Measurements from ENCODE around the gene LSM7. TPM values are rescaled to one million over a fixed set of nuclear protein-coding genes. Genes with fewer than 3 reads are reported as not detected.
A peak's percentile ranks its signal among the peaks of the same experiment; 100 is the strongest.

LSM7 gene
- total RNA-seq, 1 donor from 2014 or later = 183 TPM

- Histone ChIP-seq H3K79me2 (ENCODE audit: low read depth) (no peaks in the 10 kb centered on the region), H3K27ac (no peak within 1 kb of the TSS), H4K20me1 (ENCODE audit: low read depth) (no peaks in the 10 kb centered on the region), H3K4me3 (peak within 1 kb of the TSS; percentile 45), H3F3A (ENCODE audit: low read depth) (peaks cover 4% of the 10 kb centered on the region), H2AFZ (replicated peaks) (peak within 1 kb of the TSS; percentile 42), H3K9ac (no peak within 1 kb of the TSS), H3K27me3 (peaks cover 65% of the 10 kb centered on the region), H3K4me2 (peak within 1 kb of the TSS; percentile 78), H3K36me3 (no peaks in the 10 kb centered on the region), H3K4me1 (no peaks in the 10 kb centered on the region), H3K9me3 (ENCODE audit: low read depth) (no peaks in the 10 kb centered on the region)
- peak; percentile 60 for DNase-seq (ENCODE audit: low spot score)
- H3K27me3 Mint-ChIP-seq (ENCODE audit: insufficient read depth, low read depth) = peaks cover 12% of the 10 kb centered on the region
- peak within 1 kb of the TSS; percentile 79 for H3K27ac Mint-ChIP-seq
- H3K36me3 Mint-ChIP-seq = no peaks in the 10 kb centered on the region
- TF ChIP-seq, protein P1, sequence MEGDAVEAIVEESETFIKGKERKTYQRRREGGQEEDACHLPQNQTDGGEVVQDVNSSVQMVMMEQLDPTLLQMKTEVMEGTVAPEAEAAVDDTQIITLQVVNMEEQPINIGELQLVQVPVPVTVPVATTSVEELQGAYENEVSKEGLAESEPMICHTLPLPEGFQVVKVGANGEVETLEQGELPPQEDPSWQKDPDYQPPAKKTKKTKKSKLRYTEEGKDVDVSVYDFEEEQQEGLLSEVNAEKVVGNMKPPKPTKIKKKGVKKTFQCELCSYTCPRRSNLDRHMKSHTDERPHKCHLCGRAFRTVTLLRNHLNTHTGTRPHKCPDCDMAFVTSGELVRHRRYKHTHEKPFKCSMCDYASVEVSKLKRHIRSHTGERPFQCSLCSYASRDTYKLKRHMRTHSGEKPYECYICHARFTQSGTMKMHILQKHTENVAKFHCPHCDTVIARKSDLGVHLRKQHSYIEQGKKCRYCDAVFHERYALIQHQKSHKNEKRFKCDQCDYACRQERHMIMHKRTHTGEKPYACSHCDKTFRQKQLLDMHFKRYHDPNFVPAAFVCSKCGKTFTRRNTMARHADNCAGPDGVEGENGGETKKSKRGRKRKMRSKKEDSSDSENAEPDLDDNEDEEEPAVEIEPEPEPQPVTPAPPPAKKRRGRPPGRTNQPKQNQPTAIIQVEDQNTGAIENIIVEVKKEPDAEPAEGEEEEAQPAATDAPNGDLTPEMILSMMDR (IDR thresholded peaks at IDR 0.05) = no peak
- no peak for TF ChIP-seq EZH2phosphoT487 (IDR thresholded peaks at IDR 0.05)
- no peak for TF ChIP-seq EZH2 (IDR thresholded peaks at IDR 0.05)
- peaks cover 2% of the 10 kb centered on the region for H3K9me3 Mint-ChIP-seq
- H3K4me3 Mint-ChIP-seq = peak within 1 kb of the TSS; percentile 81
- peaks cover 20% of the 10 kb centered on the region for H3K4me1 Mint-ChIP-seq
Measured at GRCh38 chr19:2308114-2308556, 20.3 kb downstream of the LSM7 start, which contains the start of gene LINGO3. LINGO3 (minus strand) TSS chr19:2308154; CDS start chr19:2291776, 16,378 bp downstream.

DNA sequence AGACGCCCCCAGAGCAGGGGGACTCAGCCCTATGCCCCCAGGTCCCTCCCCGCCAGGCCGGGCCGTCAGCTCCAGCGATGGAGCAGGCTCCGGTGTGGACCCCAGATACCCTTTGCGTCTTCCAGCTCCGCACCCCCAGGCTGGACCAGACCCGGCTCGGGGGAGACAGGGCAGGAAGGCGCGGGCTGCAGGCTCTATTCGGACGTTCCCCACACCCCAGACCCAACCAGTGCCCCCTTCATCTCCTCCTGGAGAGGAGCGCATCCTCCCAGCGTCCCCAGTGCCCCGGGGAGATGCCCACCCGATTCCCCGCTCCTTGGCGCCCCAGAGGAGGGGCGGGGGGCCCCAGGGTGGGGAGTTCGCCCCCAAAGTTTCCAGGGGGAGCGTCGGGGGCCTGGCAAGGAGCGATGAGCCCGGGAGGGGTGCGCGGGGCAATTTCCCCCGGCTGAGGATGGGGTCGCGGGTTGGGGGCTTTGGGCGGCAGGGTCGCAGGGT, 20.8 kb downstream of the LSM7 start:
- no peaks in the 10 kb centered on the region for H3K79me2 ChIP-seq (ENCODE audit: low read depth)
- H3K4me1 ChIP-seq = peaks cover 6% of the 10 kb centered on the region
- no peaks in the 10 kb centered on the region for H4K20me1 ChIP-seq (ENCODE audit: low read depth)
- H3K4me2 ChIP-seq = peak overlapping the region; percentile 74
- H3K9ac ChIP-seq = no peak overlapping the region
- peaks cover 4% of the 10 kb centered on the region for H3F3A ChIP-seq (ENCODE audit: low read depth)
- H3K27ac Mint-ChIP-seq = no peak overlapping the region
- no peak for TF ChIP-seq EZH2 (IDR thresholded peaks at IDR 0.05)
- peak; percentile 32 for TF ChIP-seq EZH2phosphoT487 (IDR thresholded peaks at IDR 0.05)
- TF ChIP-seq, protein P1 (IDR thresholded peaks at IDR 0.05) = no peak
- peak overlapping the region; percentile 53 for H3K4me3 Mint-ChIP-seq
- peaks cover 65% of the 10 kb centered on the region for H3K27me3 ChIP-seq
- H3K4me3 ChIP-seq = peak overlapping the region; percentile 45
- peaks cover 9% of the 10 kb centered on the region for H3K27me3 Mint-ChIP-seq (ENCODE audit: insufficient read depth, low read depth)
- H2AFZ ChIP-seq (replicated peaks) = no peak overlapping the region
- peaks cover 25% of the 10 kb centered on the region for H3K4me1 Mint-ChIP-seq
- H3K27ac ChIP-seq = no peak overlapping the region
- H3K36me3 Mint-ChIP-seq = no peaks in the 10 kb centered on the region
- no peaks in the 10 kb centered on the region for H3K9me3 ChIP-seq (ENCODE audit: low read depth)
- DNase-seq (ENCODE audit: low spot score) = no peak
- peaks cover 2% of the 10 kb centered on the region for H3K9me3 Mint-ChIP-seq
- H3K36me3 ChIP-seq = no peaks in the 10 kb centered on the region

DNA sequence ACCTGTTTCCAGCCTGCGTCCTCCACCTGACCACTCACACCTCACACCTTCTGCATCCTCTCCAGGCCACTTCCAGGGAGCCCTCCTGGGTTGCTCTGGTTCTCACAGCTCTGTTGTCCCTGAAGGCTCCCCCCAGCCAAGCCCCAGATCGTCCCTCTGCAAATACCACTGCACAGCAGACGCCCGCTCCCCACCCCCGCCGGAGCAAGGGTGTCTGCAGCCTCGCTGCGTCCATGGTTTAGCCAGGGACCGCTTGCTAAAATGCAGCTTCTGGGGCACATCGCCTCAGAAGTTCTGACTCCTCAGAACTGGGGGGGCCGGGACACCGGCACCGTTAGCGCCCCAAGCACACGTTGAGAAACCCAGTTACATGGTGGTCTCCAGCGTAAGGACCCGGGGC, 21.4 kb downstream of the LSM7 start:
- H3K27me3 ChIP-seq = peaks cover 65% of the 10 kb centered on the region
- H3K27me3 Mint-ChIP-seq (ENCODE audit: insufficient read depth, low read depth) = peaks cover 12% of the 10 kb centered on the region
- no peak overlapping the region for H3K4me3 ChIP-seq

More for the DNA sequence above, 21.4 kb downstream of the LSM7 start:
- Histone ChIP-seq H3K4me1 (peaks cover 6% of the 10 kb centered on the region), H3K4me2 (no peak overlapping the region), H3K36me3 (no peaks in the 10 kb centered on the region), H3K9me3 (ENCODE audit: low read depth) (no peaks in the 10 kb centered on the region), H3F3A (ENCODE audit: low read depth) (peaks cover 9% of the 10 kb centered on the region), H3K9ac (no peak overlapping the region), H3K79me2 (ENCODE audit: low read depth) (no peaks in the 10 kb centered on the region), H4K20me1 (ENCODE audit: low read depth) (no peaks in the 10 kb centered on the region), H3K27ac (no peak overlapping the region), H2AFZ (replicated peaks) (no peak overlapping the region)
- TF ChIP-seq, protein P1 (IDR thresholded peaks at IDR 0.05) = no peak
- TF ChIP-seq EZH2 (IDR thresholded peaks at IDR 0.05) = no peak
- TF ChIP-seq EZH2phosphoT487 (IDR thresholded peaks at IDR 0.05) = no peak
- no peaks in the 10 kb centered on the region for H3K36me3 Mint-ChIP-seq
- H3K27ac Mint-ChIP-seq = no peak overlapping the region
- H3K4me1 Mint-ChIP-seq = peaks cover 28% of the 10 kb centered on the region
- H3K9me3 Mint-ChIP-seq = peaks cover 2% of the 10 kb centered on the region
- peak overlapping the region; percentile 31 for H3K4me3 Mint-ChIP-seq
- no peak for DNase-seq (ENCODE audit: low spot score)
